ENCODE measurements around the gene HDAC5. TPM values are rescaled to one million over a fixed set of nuclear protein-coding genes. Genes with fewer than 3 reads are reported as not detected.

The HDAC5 gene
- total and polyA plus RNA-seq, 2 of the 8 experiments (the other 6 are each of a cell fraction or from before 2014, with no cell fraction given) = 48.5 to 54.4 TPM

- no peak overlapping the region for H3K18ac ChIP-seq (ENCODE audit: extremely low read depth, low read length)
- no peak for FAIRE-seq
Observed at GRCh38 chr17:44155488-44155887, 32.0 kb upstream of the HDAC5 start.

More at GRCh38 chr17:44155488-44155887, 32.0 kb upstream of the HDAC5 start:
- Histone ChIP-seq H2BK12ac (ENCODE audit: low read depth, low read length) (no peak overlapping the region), H3K4me2 (ENCODE audit: insufficient read depth in 1 of 2, low read depth in 2 of 2, low read length in 2 of 2) (no peak overlapping the region), H3K4ac (replicated peaks; ENCODE audit: insufficient read length, low read depth, low read length) (no peak overlapping the region), H3K9ac (replicated peaks in 1 of 4; ENCODE audit: extremely low read depth in 1 of 4, low read depth in 3 of 4, low read length in 3 of 4) (no peak overlapping the region), H3K56ac (replicated peaks; ENCODE audit: insufficient read length, low read depth, low read length) (no peak overlapping the region), H3K27ac (ENCODE audit: low read depth, low read length) (no peak overlapping the region), H3K9me3 (ENCODE audit: insufficient read depth in 2 of 2, low read depth in 1 of 2, low read length in 1 of 2) (no peaks in the 10 kb centered on the region), H3K27me3 (replicated peaks in 1 of 4; ENCODE audit: control insufficient read depth in 3 of 4, extremely low read depth in 1 of 4, insufficient read depth in 3 of 4, low read length in 3 of 4) (no peaks in the 10 kb centered on the region), H4K8ac (ENCODE audit: extremely low read depth, insufficient read depth, low read length) (no peak overlapping the region), H2AK5ac (ENCODE audit: low read depth, low read length) (no peak overlapping the region), H4K20me1 (replicated peaks in 1 of 2; ENCODE audit: control insufficient read depth in 1 of 2, insufficient read depth in 2 of 2, low read length in 2 of 2) (peaks cover 2 to 13% of the 10 kb centered on the region in 2 experiments), H3K23me2 (ENCODE audit: low read depth, low read length) (no peaks in the 10 kb centered on the region), H3K4me1 (replicated peaks in 1 of 4; ENCODE audit: control insufficient read depth in 3 of 4, insufficient read depth in 4 of 4, low read length in 3 of 4) (no peaks in the 10 kb centered on the region), H2BK120ac (replicated peaks; ENCODE audit: low read depth, low read length) (no peak overlapping the region), H3K79me2 (ENCODE audit: control insufficient read depth in 1 of 2, insufficient read depth in 2 of 2, low read length in 2 of 2) (peaks cover 0 to 16% of the 10 kb centered on the region in 2 experiments; a peak in 2 of 4 replicates), H3K23ac (ENCODE audit: insufficient read length) (no peak overlapping the region), H2AFZ (ENCODE audit: low read length) (no peak overlapping the region), H2BK20ac (ENCODE audit: low read length) (no peak overlapping the region), H4K91ac (replicated peaks; ENCODE audit: insufficient read length, low read length) (no peak overlapping the region), H2BK15ac (ENCODE audit: low read length) (no peak overlapping the region), H3K14ac (ENCODE audit: insufficient read length) (no peak overlapping the region), H4K5ac (ENCODE audit: insufficient read length, low read depth, low read length) (no peak overlapping the region), H2BK5ac (ENCODE audit: low read depth, low read length) (no peak overlapping the region), H3K79me1 (ENCODE audit: low read depth, low read length) (peaks cover 5% of the 10 kb centered on the region), H3K36me3 (ENCODE audit: control insufficient read depth in 2 of 4, insufficient read depth in 4 of 4, low read length in 3 of 4) (peaks cover 10 to 44% (median 20%) of the 10 kb centered on the region in 4 experiments; a peak in 6 of 8 replicates), H3K4me3 (ENCODE audit: extremely low read depth in 1 of 4, insufficient read depth in 2 of 4, low read depth in 3 of 4, low read length in 4 of 4) (no peak overlapping the region)
- ChIA-PET POLR2A (ENCODE audit: partially characterized antibody) (interaction anchor here (1.5 to 2.3 kb wide), 3 partner anchors 10 to 17 kb away, joined by 5 to 11 read pairs (median 8); no protein-coding TSS in a partner anchor), CTCF (ENCODE audit: partially characterized antibody) (interaction anchor here (0.5 to 4.5 kb wide), 8 partner anchors 9 to 365 kb away, joined by 3 to 25 read pairs (median 4); no protein-coding TSS in a partner anchor)
- DNase-seq (ENCODE audit: low read depth in 1 of 2, low spot score in 2 of 2) = no peak
- TF ChIP-seq EGR1 (IDR thresholded peaks at IDR 0.05; ENCODE audit: borderline replicate concordance, low read depth, low read length) = no peak
- TF ChIP-seq TBP (IDR thresholded peaks at IDR 0.05; ENCODE audit: low read depth, low read length) = no peak
- no peak for TF ChIP-seq RBBP5 (IDR thresholded peaks at IDR 0.05; ENCODE audit: borderline replicate concordance, low read depth, low read length)
- TF ChIP-seq EZH2 (IDR thresholded peaks at IDR 0.05; ENCODE audit: low read depth, low read length, severe bottlenecking) = no peak
- TF ChIP-seq GABPA (IDR thresholded peaks at IDR 0.05; ENCODE audit: borderline replicate concordance, insufficient read depth, low read length) = no peak
- no peak for TF ChIP-seq NANOG (IDR thresholded peaks at IDR 0.05; ENCODE audit: insufficient read depth, low read depth, low read length, poor library complexity, severe bottlenecking)
- TF ChIP-seq MAX (IDR thresholded peaks at IDR 0.05) = no peak
- 94% methylated on average over 2 of the region's 2 CpGs; no CpG with 5 or more reads in 1 of the 2 experiments for WGBS, 2 experiments (ENCODE audit: extremely low coverage in 1 of 2, insufficient coverage in 1 of 2, insufficient read length in 1 of 2, insufficient replicate concordance in 2 of 2, low coverage in 1 of 2, low lambda C conversion rate in 2 of 2, missing lambda C conversion rate in 1 of 2)

Data from H1 (cell line).